Renal cortex interstitium (tissue), 11 donors: ENCODE data around the gene ACTMAP. TPM values are rescaled to one million over a fixed set of nuclear protein-coding genes. Genes with fewer than 3 reads are reported as not detected.

ENCODE experiments used
- DNase-seq, 11 donors: peaks; one replicate each; pipeline ENCODE4 v3.0.0-alpha.2; 2013; ENCODE audit warnings: low read depth in 9 of 11, low spot score in 4 of 11; ENCODE audit errors: extremely low read depth in 1 of 11
- polyA plus RNA-seq, 3 donors: library from polyadenylated mRNA; unstranded; fragments of 120-200 nt; gene quantifications; one replicate each; pipeline ENCODE4 v1.2.1, GENCODE V29; 2013; ENCODE audit not compliant: insufficient read length in 3 of 3

ACTMAP gene
- polyA plus RNA-seq, 3 donors: 14.5 to 18.5 (median 15.1) TPM

GRCh38 chr19:40754611-40755247 lies 4.5 kb upstream of the ACTMAP start:
- no peak for DNase-seq

GRCh38 chr19:40752257-40752781 lies 2.0 kb upstream of the ACTMAP start:
- no peak for DNase-seq

GRCh38 chr19:40750874-40751537 lies 729 bp upstream of the ACTMAP start, which contains the start of gene SNRPA:
TSS of gene SNRPA (plus strand) at chr19:40751203. CDS start at chr19:40751409, 206 bp downstream.
- DNase-seq: peak; percentile 94 to 99 (median 98)

GRCh38 chr19:40747536-40747935 lies 2.7 kb downstream of the ACTMAP start:
- no peak for DNase-seq

- no peak for DNase-seq
Observed at GRCh38 chr19:40745402-40745780, 4.9 kb downstream of the ACTMAP start.

GRCh38 chr19:40744554-40745401 lies 5.5 kb downstream of the ACTMAP start:
- no peak for DNase-seq

- no peak for DNase-seq
Observed at GRCh38 chr19:40743926-40744325, 6.4 kb downstream of the ACTMAP start.

- no peak for DNase-seq
Observed at GRCh38 chr19:40742886-40743285, 7.4 kb downstream of the ACTMAP start.

- no peak for DNase-seq
Observed at GRCh38 chr19:40742477-40742876, 7.8 kb downstream of the ACTMAP start.

- DNase-seq: no peak
Observed at GRCh38 chr19:40741527-40742390, 8.5 kb downstream of the ACTMAP start.

GRCh38 chr19:40740747-40741146 lies 9.5 kb downstream of the ACTMAP start:
- DNase-seq: no peak

- no peak for DNase-seq
Observed at GRCh38 chr19:40739871-40740703, 10.2 kb downstream of the ACTMAP start.

- DNase-seq: no peak
Observed at GRCh38 chr19:40739030-40739839, 11.0 kb downstream of the ACTMAP start.

- DNase-seq: no peak
Observed at GRCh38 chr19:40737102-40737644, 13.1 kb downstream of the ACTMAP start.

GRCh38 chr19:40736661-40737060 lies 13.6 kb downstream of the ACTMAP start:
- no peak for DNase-seq

- no peak for DNase-seq
Observed at GRCh38 chr19:40735013-40735771, 15.1 kb downstream of the ACTMAP start.
